NB4 (cell line): ENCODE data around the gene GRID2.

Source experiments
- MYC ChIP-seq: IDR thresholded peaks from 2 replicates; pipeline ENCODE4 v1.6.1; 2011; ENCODE audit warnings: low read depth, low read length
- POLR2A ChIP-seq: IDR thresholded peaks from 2 replicates; pipeline ENCODE4 v1.6.1; 2011; ENCODE audit warnings: mild to moderate bottlenecking; ENCODE audit not compliant: insufficient read length; ENCODE audit errors: extremely low read depth
- TF ChIP-seq, protein P1 (sequence below): IDR thresholded peaks from one replicate; pipeline ENCODE4 v1.5.1; 2012; ENCODE audit warnings: low read depth, low read length
- TF ChIP-seq, protein P2 (sequence below): IDR thresholded peaks from 2 replicates; pipeline ENCODE4 v1.6.1; 2011; ENCODE audit warnings: low read depth, low read length

DNA sequence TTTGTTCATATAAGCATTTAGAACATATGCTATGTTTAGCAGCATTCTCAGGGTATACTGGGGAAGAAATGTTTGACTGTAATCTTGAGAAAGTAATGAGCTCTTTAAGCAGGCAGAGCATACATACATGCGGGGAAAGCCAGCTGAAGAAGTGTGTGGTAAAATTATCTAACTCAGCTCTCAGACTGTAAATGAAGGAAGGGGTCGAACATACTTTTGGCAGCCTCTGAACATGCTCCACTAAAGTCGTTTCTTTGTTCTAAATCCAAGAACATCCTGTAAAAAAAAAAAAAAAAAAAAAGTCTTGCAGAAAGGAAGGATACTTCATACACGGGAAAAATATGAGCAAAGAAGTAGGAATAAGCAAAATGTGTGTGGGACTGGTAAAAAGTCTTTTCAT lies 224.8 kb downstream of the GRID2 start:
- TF ChIP-seq, protein P1, sequence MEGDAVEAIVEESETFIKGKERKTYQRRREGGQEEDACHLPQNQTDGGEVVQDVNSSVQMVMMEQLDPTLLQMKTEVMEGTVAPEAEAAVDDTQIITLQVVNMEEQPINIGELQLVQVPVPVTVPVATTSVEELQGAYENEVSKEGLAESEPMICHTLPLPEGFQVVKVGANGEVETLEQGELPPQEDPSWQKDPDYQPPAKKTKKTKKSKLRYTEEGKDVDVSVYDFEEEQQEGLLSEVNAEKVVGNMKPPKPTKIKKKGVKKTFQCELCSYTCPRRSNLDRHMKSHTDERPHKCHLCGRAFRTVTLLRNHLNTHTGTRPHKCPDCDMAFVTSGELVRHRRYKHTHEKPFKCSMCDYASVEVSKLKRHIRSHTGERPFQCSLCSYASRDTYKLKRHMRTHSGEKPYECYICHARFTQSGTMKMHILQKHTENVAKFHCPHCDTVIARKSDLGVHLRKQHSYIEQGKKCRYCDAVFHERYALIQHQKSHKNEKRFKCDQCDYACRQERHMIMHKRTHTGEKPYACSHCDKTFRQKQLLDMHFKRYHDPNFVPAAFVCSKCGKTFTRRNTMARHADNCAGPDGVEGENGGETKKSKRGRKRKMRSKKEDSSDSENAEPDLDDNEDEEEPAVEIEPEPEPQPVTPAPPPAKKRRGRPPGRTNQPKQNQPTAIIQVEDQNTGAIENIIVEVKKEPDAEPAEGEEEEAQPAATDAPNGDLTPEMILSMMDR, result no peak
- TF ChIP-seq, protein P2, sequence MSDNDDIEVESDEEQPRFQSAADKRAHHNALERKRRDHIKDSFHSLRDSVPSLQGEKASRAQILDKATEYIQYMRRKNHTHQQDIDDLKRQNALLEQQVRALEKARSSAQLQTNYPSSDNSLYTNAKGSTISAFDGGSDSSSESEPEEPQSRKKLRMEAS, result no peak
- TF ChIP-seq POLR2A (no peak), MYC (no peak)
